K562 (cell line): ENCODE data around the gene DIP2C. TPM values are rescaled to one million over a fixed set of nuclear protein-coding genes. Genes with fewer than 3 reads are reported as not detected.

Experiments
- ATAC-seq: fragments of 200-7000 bp; cut with Tn5 transposase; 3 replicates; pipeline ENCODE4 v1.9.1; 2020; ENCODE audit warnings: moderate library complexity
- BruUV-seq: library from RNA; stranded (reverse); fragments of 400-500 nt; replicated peaks from 2 replicates; lab custom pipeline; 2021; lab: Mats Ljungman, UMichigan
- CTCF ChIA-PET: fragments of 300-600 bp; formaldehyde crosslinking; extraction: SDS; loops from one replicate; lab custom pipeline; 2021; ENCODE audit warnings: low intra/inter-chr PET ratio; lab: Yijun Ruan, JAX
- POLR2A ChIA-PET: fragments of 300-600, 350-650 bp; sonication (Branson Sonifier 250); formaldehyde crosslinking; extraction: SDS; loops from one replicate; lab custom pipeline; 2021; ENCODE audit warnings: antibody characterized with exemption, inconsistent platforms; lab: Yijun Ruan, JAX
- DNase-seq, 4 experiments: peaks; one replicate each; pipeline versions ENCODE4 v3.0.0 to v3.0.0-alpha.2; 2011 to 2018; ENCODE audit warnings: low spot score in 3 of 4, mixed read lengths in 3 of 4; ENCODE audit errors: extremely low read depth in 1 of 4
- FAIRE-seq: peaks from 2 replicates; lab custom pipeline; 2011; peaks lifted over from hg19 to GRCh38; lab: Jason Lieb, UNC
- H2AFZ ChIP-seq: 2 replicates; pipeline ENCODE4 v1.6.0; 2011; ENCODE audit warnings: low read depth, low read length, control low read depth, inconsistent platforms
- H3K27ac ChIP-seq: fragments of 200-600 bp; 3 replicates; pipeline ENCODE4 v1.8.0; 2011; ENCODE audit warnings: low read depth, mild to moderate bottlenecking, control low read depth, inconsistent platforms, low read length, moderate library complexity, mixed read lengths; ENCODE audit errors: extremely low read depth
- H3K27me3 ChIP-seq, 2 experiments: fragments of 300-600 bp in 1 of 2; 2 replicates in 1 of 2; 3 replicates in 1 of 2; pipeline versions ENCODE4 v1.6.0 to v1.8.0; 2011; ENCODE audit warnings: inconsistent platforms in 2 of 2, low read length in 2 of 2, mild to moderate bottlenecking in 1 of 2, mixed read lengths in 1 of 2, moderate library complexity in 1 of 2; ENCODE audit not compliant: control insufficient read depth in 2 of 2, insufficient read depth in 2 of 2
- H3K36me3 ChIP-seq: fragments of 300-600 bp; 3 replicates; pipeline ENCODE4 v1.8.0; 2011; ENCODE audit warnings: mild to moderate bottlenecking, low read length, inconsistent platforms; ENCODE audit not compliant: control insufficient read depth, insufficient read depth
- H3K4me1 ChIP-seq, 2 experiments: fragments of 200-600 bp in 1 of 2; replicated peaks in 1 of 2; 2 replicates in 1 of 2; 3 replicates in 1 of 2; pipeline versions ENCODE4 v1.5.1 to v1.8.0; 2011; ENCODE audit warnings: inconsistent platforms in 2 of 2, low read length in 2 of 2, mild to moderate bottlenecking in 1 of 2, mixed read lengths in 1 of 2, moderate library complexity in 1 of 2; ENCODE audit not compliant: control insufficient read depth in 2 of 2, insufficient read depth in 2 of 2
- H3K4me2 ChIP-seq: 2 replicates; pipeline ENCODE4 v1.6.1; 2011; ENCODE audit warnings: low read length, control low read depth, inconsistent platforms, mixed read lengths; ENCODE audit not compliant: insufficient read depth
- H3K4me3 ChIP-seq: fragments of 200-600 bp; sonication (generic), shearing (Covaris generic); 2 replicates; pipeline ENCODE4 v1.5.1; 2016; ENCODE audit warnings: control low read depth, inconsistent platforms
- H3K79me2 ChIP-seq: fragments of 200-600 bp; 3 replicates; pipeline ENCODE4 v1.8.0; 2011; ENCODE audit warnings: low read length, inconsistent platforms; ENCODE audit not compliant: control insufficient read depth, insufficient read depth
- H3K9ac ChIP-seq, 2 experiments: 2 replicates each; pipeline versions ENCODE4 v1.6.0 to v1.6.1; 2011; ENCODE audit warnings: low read depth in 2 of 2, low read length in 2 of 2, control low read depth in 1 of 2, inconsistent platforms in 1 of 2, mild to moderate bottlenecking in 1 of 2, mixed read lengths in 1 of 2; ENCODE audit not compliant: insufficient read depth in 1 of 2
- H3K9me1 ChIP-seq: one replicate; pipeline ENCODE4 v1.6.0; 2011; ENCODE audit warnings: inconsistent platforms, mild to moderate bottlenecking, low read length, moderate library complexity; ENCODE audit not compliant: control insufficient read depth, insufficient read depth
- H3K9me3 ChIP-seq: replicated peaks from 2 replicates; pipeline ENCODE4 v1.5.1; 2011; ENCODE audit warnings: low read depth, low read length, inconsistent platforms; ENCODE audit not compliant: control insufficient read depth, insufficient read depth
- H4K20me1 ChIP-seq: replicated peaks from 2 replicates; pipeline ENCODE4 v1.6.1; 2011; ENCODE audit warnings: low read length, inconsistent platforms, mixed read lengths; ENCODE audit not compliant: control insufficient read depth, insufficient read depth
- CAMTA2 ChIP-seq: fragments of 250-450 bp; sonication (Bioruptor Pico); conservative IDR thresholded peaks from 2 replicates; pipeline ENCODE4 v1.5.1; 2022
- HDAC3 ChIP-seq: fragments of 450-650 bp; IDR thresholded peaks from 2 replicates; pipeline ENCODE4 v1.6.1; 2018; ENCODE audit warnings: borderline replicate concordance, mild to moderate bottlenecking, moderate library complexity; ENCODE audit not compliant: partially characterized antibody
- HEY1 ChIP-seq: fragments of 250-450 bp; sonication (Bioruptor Pico); IDR thresholded peaks from 2 replicates; pipeline ENCODE4 v1.5.0; 2020; ENCODE audit warnings: mild to moderate bottlenecking, moderate library complexity, borderline replicate concordance
- PURB ChIP-seq: sonication (generic); formaldehyde crosslinking; IDR thresholded peaks from 2 replicates; pipeline ENCODE4 v1.9.0; 2021; ENCODE audit warnings: low read depth, mild to moderate bottlenecking, missing genetic modification reagents
- WGBS: fragments of 100-300 bp; shearing (Covaris generic); methylation state at CpG from one replicate; pipeline ENCODE4 v1.1.6; 2016; ENCODE audit warnings: low coverage, mixed read lengths; ENCODE audit not compliant: insufficient coverage; ENCODE audit errors: missing lambda C conversion rate; 5-methylcytosine and 5-hydroxymethylcytosine counted together
- in situ Hi-C: fragments of 300-500 bp; cut with MboI; formaldehyde crosslinking; loops from 4 replicates; pipeline ENCODE4 v1.15.0; 2018; ENCODE audit warnings: inconsistent platforms, mixed read lengths
- intact Hi-C: fragments of 100-400 bp; cut with micrococcal nuclease; formaldehyde crosslinking; loops from 2 replicates; pipeline ENCODE4 v1.14.2; 2022
- polyA plus RNA-seq, 8 experiments: library from polyadenylated mRNA; depleted of rRNA in 4 of 8; stranded (reverse) in 5 of 8; unstranded in 3 of 8; fragments of >200 nt; fragmentation: Nextera tagmentation in 2 of 8; fragmentation: Illumina TruSeq in 1 of 8; extraction: Ambion mirVana in 2 of 8; extraction: Trizol in 1 of 8; gene quantifications; 2 replicates each; pipeline versions ENCODE4 v1.2.1 to v1.2.3, GENCODE V29; 2011 to 2014; ENCODE audit warnings: inconsistent platforms in 1 of 8, missing spikeins in 1 of 8
- total RNA-seq, 7 experiments: library from RNA; depleted of rRNA in 6 of 7; stranded (reverse); fragments of >200 nt in 6 of 7; fragmentation: Illumina TruSeq in 2 of 7; extraction: Trizol in 2 of 7; gene quantifications; 2 replicates each; pipeline versions ENCODE4 v1.2.1 to v1.2.3, GENCODE V29; 2011 to 2021; ENCODE audit warnings: low replicate concordance in 1 of 7
- TF ChIP-seq, protein P1 (sequence below): IDR thresholded peaks from 3 replicates; pipeline ENCODE4 v1.6.1; 2011; ENCODE audit warnings: borderline replicate concordance, mild to moderate bottlenecking; ENCODE audit not compliant: insufficient read length, insufficient read depth
- TF ChIP-seq, protein P2 (sequence below): fragments of 200-600 bp; sonication (generic); IDR thresholded peaks from one replicate; pipeline ENCODE4 v1.6.1; 2012; ENCODE audit warnings: mild to moderate bottlenecking, low read depth, low read length, inconsistent platforms
- TF ChIP-seq, protein P3 (sequence below): fragments of 250-450 bp; sonication (Bioruptor Pico); IDR thresholded peaks from 2 replicates; pipeline ENCODE4 v1.5.0; 2021

DIP2C gene
- total and polyA plus RNA-seq, 9 of the 15 experiments (the other 6 are each of a cell fraction or from before 2014, with no cell fraction given), result 0.01 TPM; not detected in 8

- Histone ChIP-seq H3K27ac (no peak overlapping the region), H3K4me3 (no peak overlapping the region), H3K9me3 (no peaks in the 10 kb centered on the region), H3K9ac (peak overlapping the region in 1 of 2 experiments; percentile 5; a peak in 1 of 4 replicates), H3K36me3 (no peaks in the 10 kb centered on the region), H3K79me2 (no peaks in the 10 kb centered on the region), H3K9me1 (no peaks in the 10 kb centered on the region), H4K20me1 (no peaks in the 10 kb centered on the region), H2AFZ (no peak overlapping the region), H3K4me2 (no peak overlapping the region), H3K4me1 (no peaks in the 10 kb centered on the region), H3K27me3 (peaks cover 50 to 70% of the 10 kb centered on the region in 2 experiments)
- in situ Hi-C loops (no loop called here), intact Hi-C loops (no loop called here)
- ChIA-PET CTCF (no interaction called here), POLR2A (interaction anchor here (0.8 kb wide), 1 partner anchor 18 kb away, joined by 3 read pairs; no protein-coding TSS in a partner anchor)
- WGBS, result 5% methylated on average over 9 of the region's 9 CpGs
- DNase-seq (no peak), FAIRE-seq (no peak), ATAC-seq (no peak)
- BruUV-seq, result no TSS peak
- TF ChIP-seq, protein P1, sequence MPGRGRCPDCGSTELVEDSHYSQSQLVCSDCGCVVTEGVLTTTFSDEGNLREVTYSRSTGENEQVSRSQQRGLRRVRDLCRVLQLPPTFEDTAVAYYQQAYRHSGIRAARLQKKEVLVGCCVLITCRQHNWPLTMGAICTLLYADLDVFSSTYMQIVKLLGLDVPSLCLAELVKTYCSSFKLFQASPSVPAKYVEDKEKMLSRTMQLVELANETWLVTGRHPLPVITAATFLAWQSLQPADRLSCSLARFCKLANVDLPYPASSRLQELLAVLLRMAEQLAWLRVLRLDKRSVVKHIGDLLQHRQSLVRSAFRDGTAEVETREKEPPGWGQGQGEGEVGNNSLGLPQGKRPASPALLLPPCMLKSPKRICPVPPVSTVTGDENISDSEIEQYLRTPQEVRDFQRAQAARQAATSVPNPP, result no peak
- TF ChIP-seq, protein P2, sequence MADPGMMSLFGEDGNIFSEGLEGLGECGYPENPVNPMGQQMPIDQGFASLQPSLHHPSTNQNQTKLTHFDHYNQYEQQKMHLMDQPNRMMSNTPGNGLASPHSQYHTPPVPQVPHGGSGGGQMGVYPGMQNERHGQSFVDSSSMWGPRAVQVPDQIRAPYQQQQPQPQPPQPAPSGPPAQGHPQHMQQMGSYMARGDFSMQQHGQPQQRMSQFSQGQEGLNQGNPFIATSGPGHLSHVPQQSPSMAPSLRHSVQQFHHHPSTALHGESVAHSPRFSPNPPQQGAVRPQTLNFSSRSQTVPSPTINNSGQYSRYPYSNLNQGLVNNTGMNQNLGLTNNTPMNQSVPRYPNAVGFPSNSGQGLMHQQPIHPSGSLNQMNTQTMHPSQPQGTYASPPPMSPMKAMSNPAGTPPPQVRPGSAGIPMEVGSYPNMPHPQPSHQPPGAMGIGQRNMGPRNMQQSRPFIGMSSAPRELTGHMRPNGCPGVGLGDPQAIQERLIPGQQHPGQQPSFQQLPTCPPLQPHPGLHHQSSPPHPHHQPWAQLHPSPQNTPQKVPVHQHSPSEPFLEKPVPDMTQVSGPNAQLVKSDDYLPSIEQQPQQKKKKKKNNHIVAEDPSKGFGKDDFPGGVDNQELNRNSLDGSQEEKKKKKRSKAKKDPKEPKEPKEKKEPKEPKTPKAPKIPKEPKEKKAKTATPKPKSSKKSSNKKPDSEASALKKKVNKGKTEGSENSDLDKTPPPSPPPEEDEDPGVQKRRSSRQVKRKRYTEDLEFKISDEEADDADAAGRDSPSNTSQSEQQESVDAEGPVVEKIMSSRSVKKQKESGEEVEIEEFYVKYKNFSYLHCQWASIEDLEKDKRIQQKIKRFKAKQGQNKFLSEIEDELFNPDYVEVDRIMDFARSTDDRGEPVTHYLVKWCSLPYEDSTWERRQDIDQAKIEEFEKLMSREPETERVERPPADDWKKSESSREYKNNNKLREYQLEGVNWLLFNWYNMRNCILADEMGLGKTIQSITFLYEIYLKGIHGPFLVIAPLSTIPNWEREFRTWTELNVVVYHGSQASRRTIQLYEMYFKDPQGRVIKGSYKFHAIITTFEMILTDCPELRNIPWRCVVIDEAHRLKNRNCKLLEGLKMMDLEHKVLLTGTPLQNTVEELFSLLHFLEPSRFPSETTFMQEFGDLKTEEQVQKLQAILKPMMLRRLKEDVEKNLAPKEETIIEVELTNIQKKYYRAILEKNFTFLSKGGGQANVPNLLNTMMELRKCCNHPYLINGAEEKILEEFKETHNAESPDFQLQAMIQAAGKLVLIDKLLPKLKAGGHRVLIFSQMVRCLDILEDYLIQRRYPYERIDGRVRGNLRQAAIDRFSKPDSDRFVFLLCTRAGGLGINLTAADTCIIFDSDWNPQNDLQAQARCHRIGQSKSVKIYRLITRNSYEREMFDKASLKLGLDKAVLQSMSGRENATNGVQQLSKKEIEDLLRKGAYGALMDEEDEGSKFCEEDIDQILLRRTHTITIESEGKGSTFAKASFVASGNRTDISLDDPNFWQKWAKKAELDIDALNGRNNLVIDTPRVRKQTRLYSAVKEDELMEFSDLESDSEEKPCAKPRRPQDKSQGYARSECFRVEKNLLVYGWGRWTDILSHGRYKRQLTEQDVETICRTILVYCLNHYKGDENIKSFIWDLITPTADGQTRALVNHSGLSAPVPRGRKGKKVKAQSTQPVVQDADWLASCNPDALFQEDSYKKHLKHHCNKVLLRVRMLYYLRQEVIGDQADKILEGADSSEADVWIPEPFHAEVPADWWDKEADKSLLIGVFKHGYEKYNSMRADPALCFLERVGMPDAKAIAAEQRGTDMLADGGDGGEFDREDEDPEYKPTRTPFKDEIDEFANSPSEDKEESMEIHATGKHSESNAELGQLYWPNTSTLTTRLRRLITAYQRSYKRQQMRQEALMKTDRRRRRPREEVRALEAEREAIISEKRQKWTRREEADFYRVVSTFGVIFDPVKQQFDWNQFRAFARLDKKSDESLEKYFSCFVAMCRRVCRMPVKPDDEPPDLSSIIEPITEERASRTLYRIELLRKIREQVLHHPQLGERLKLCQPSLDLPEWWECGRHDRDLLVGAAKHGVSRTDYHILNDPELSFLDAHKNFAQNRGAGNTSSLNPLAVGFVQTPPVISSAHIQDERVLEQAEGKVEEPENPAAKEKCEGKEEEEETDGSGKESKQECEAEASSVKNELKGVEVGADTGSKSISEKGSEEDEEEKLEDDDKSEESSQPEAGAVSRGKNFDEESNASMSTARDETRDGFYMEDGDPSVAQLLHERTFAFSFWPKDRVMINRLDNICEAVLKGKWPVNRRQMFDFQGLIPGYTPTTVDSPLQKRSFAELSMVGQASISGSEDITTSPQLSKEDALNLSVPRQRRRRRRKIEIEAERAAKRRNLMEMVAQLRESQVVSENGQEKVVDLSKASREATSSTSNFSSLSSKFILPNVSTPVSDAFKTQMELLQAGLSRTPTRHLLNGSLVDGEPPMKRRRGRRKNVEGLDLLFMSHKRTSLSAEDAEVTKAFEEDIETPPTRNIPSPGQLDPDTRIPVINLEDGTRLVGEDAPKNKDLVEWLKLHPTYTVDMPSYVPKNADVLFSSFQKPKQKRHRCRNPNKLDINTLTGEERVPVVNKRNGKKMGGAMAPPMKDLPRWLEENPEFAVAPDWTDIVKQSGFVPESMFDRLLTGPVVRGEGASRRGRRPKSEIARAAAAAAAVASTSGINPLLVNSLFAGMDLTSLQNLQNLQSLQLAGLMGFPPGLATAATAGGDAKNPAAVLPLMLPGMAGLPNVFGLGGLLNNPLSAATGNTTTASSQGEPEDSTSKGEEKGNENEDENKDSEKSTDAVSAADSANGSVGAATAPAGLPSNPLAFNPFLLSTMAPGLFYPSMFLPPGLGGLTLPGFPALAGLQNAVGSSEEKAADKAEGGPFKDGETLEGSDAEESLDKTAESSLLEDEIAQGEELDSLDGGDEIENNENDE, result no peak
- no peak for TF ChIP-seq HDAC3
- TF ChIP-seq PURB (CRISPR knock-in tag), result no peak
- no peak for TF ChIP-seq HEY1 (CRISPR knock-in tag)
- no peak for TF ChIP-seq CAMTA2
- TF ChIP-seq, protein P3, sequence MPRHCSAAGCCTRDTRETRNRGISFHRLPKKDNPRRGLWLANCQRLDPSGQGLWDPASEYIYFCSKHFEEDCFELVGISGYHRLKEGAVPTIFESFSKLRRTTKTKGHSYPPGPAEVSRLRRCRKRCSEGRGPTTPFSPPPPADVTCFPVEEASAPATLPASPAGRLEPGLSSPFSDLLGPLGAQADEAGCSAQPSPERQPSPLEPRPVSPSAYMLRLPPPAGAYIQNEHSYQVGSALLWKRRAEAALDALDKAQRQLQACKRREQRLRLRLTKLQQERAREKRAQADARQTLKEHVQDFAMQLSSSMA (CRISPR knock-in tag), result no peak
Measured at GRCh38 chr10:289581-289980, 399.9 kb downstream of the DIP2C start.
